ENCODE data around the gene GNAQ. TPM values are rescaled to one million over a fixed set of nuclear protein-coding genes. Genes with fewer than 3 reads are reported as not detected.
A peak's percentile ranks its signal among the peaks of the same experiment; 100 is the strongest.

GNAQ gene
- total and polyA plus RNA-seq, 10 donors, result 4.4 to 52.3 (median 31.2) TPM

GRCh38 chr9:77951369-77951768, 80.2 kb downstream of the GNAQ start:
- no peaks in the 10 kb centered on the region for H3K9me3 ChIP-seq
- H3K27ac ChIP-seq, result peak overlapping the region in 1 of 8 donors; percentile 16
- peaks cover 11 to 78% (median 41%) of the 10 kb centered on the region in 6 donors for H3K4me1 ChIP-seq
- no peaks in the 10 kb centered on the region for H3K36me3 ChIP-seq
- DNase-seq, result no peak
- intact Hi-C loops (cut with DNase I; ENCODE audit: low total_unique reads), result no loop called here
- H3K27me3 ChIP-seq (replicated peaks in 1 of 7), result no peaks in the 10 kb centered on the region
- H3K4me3 ChIP-seq, result no peak overlapping the region
- 70 to 95% (median 87%) methylated on average over 1 of the region's 1 CpG for WGBS, 5 donors
- TF ChIP-seq POLR2A (IDR thresholded peaks at IDR 0.05) (no peak), POLR2AphosphoS5 (IDR thresholded peaks at IDR 0.05) (no peak), CTCF (IDR thresholded peaks at IDR 0.05 in 8 of 11, conservative IDR thresholded peaks at IDR 0.05 in 3 of 11) (no peak)

- Histone ChIP-seq H3K27ac (peak overlapping the region in 4 of 8 donors; percentile 5 to 66 (median 34)), H3K4me1 (peaks cover 11 to 82% (median 52%) of the 10 kb centered on the region in 6 donors)
- 52 to 82% (median 68%) methylated on average over 5 of the region's 5 CpGs for WGBS, 5 donors
These were observed 81.7 kb downstream of the GNAQ start for GRCh38 chr9:77949751-77950436.

GRCh38 chr9:77947651-77948050, 84.0 kb downstream of the GNAQ start:
- 80 to 90% (median 88%) methylated on average over 3 of the region's 3 CpGs for WGBS, 5 donors
- Histone ChIP-seq H3K4me1 (peaks cover 7 to 82% (median 50%) of the 10 kb centered on the region in 6 donors), H3K36me3 (no peaks in the 10 kb centered on the region), H3K27me3 (replicated peaks in 1 of 7) (no peaks in the 10 kb centered on the region), H3K9me3 (no peaks in the 10 kb centered on the region), H3K27ac (peak overlapping the region in 5 of 8 donors; percentile 27 to 86 (median 83)), H3K4me3 (no peak overlapping the region)
- TF ChIP-seq POLR2A (IDR thresholded peaks at IDR 0.05), result no peak
- TF ChIP-seq CTCF (IDR thresholded peaks at IDR 0.05 in 8 of 11, conservative IDR thresholded peaks at IDR 0.05 in 3 of 11), result no peak
- TF ChIP-seq POLR2AphosphoS5 (IDR thresholded peaks at IDR 0.05), result no peak
- DNase-seq, result no peak
- intact Hi-C loops (cut with DNase I; ENCODE audit: low total_unique reads), result no loop called here

More at GRCh38 chr9:77949751-77950436, 81.7 kb downstream of the GNAQ start:
- Histone ChIP-seq H3K9me3 (no peaks in the 10 kb centered on the region), H3K27me3 (replicated peaks in 1 of 7) (no peaks in the 10 kb centered on the region), H3K36me3 (no peaks in the 10 kb centered on the region), H3K4me3 (no peak overlapping the region)
- DNase-seq, result no peak
- intact Hi-C loops (cut with DNase I; ENCODE audit: low total_unique reads), result no loop called here
- no peak for TF ChIP-seq POLR2AphosphoS5 (IDR thresholded peaks at IDR 0.05)
- TF ChIP-seq POLR2A (IDR thresholded peaks at IDR 0.05), result no peak
- TF ChIP-seq CTCF (IDR thresholded peaks at IDR 0.05 in 8 of 11, conservative IDR thresholded peaks at IDR 0.05 in 3 of 11), result no peak

- Histone ChIP-seq H3K27ac (peak overlapping the region in 7 of 8 donors; percentile 69 to 86 (median 83)), H3K36me3 (no peaks in the 10 kb centered on the region), H3K27me3 (replicated peaks in 1 of 7) (no peaks in the 10 kb centered on the region), H3K9me3 (no peaks in the 10 kb centered on the region), H3K4me3 (peak overlapping the region in 2 of 8 donors; percentile 22 to 23), H3K4me1 (peaks cover 4 to 87% (median 50%) of the 10 kb centered on the region in 6 donors)
- no peak for DNase-seq
- 33 to 56% (median 46%) methylated on average over 5 of the region's 5 CpGs for WGBS, 5 donors
- intact Hi-C loops (cut with DNase I; ENCODE audit: low total_unique reads), result no loop called here
- no peak for TF ChIP-seq CTCF (IDR thresholded peaks at IDR 0.05 in 8 of 11, conservative IDR thresholded peaks at IDR 0.05 in 3 of 11)
- TF ChIP-seq POLR2A (IDR thresholded peaks at IDR 0.05), result no peak
- TF ChIP-seq POLR2AphosphoS5 (IDR thresholded peaks at IDR 0.05), result no peak
These were observed 84.5 kb downstream of the GNAQ start for GRCh38 chr9:77946969-77947620.
